ENCODE data around the gene TSKU.

TSKU gene

DNA sequence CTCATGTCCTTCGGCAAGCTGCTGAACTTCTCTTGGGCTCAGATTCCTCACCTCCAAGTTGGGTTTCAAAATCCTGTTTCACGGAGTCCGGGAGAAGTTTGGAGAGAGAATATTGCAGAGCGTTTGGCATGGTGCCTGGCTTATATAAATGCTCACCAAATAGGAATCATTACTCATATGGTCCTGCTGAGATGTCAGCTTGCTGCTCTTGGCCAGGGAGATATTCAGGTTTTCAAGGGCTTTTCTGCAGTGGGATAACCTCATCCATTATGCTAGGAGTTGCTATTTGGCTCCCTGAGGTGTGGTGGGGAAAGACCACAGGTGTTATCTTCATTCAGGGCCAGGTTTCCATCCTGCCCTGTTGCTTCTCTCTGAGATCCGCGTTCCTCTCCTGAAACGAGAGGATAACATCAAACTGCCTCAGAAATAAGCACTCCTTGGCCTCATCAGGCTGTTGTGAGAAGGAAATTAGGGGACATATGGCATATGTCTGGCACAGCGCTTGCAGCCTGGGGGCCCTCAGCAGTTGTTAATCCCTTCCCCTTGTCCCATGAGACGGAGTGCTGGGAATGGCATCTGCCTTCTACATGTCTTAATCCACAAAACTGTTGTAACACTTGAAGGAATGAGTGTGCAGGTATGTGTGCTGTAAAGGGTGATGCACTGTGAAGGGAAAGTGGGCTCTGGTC is 47.6 kb downstream of the TSKU start:
- Mint-ChIP-seq H3K4me1 (no peaks in the 10 kb centered on the region), H3K27ac (no peak overlapping the region), H3K36me3 (ENCODE audit: low read depth) (no peaks in the 10 kb centered on the region), H3K9me3 (peaks cover 11% of the 10 kb centered on the region), H3K4me3 (no peak overlapping the region), H3K27me3 (ENCODE audit: low read depth, poor library complexity) (peaks cover 6% of the 10 kb centered on the region)
- TF ChIP-seq, protein P1, sequence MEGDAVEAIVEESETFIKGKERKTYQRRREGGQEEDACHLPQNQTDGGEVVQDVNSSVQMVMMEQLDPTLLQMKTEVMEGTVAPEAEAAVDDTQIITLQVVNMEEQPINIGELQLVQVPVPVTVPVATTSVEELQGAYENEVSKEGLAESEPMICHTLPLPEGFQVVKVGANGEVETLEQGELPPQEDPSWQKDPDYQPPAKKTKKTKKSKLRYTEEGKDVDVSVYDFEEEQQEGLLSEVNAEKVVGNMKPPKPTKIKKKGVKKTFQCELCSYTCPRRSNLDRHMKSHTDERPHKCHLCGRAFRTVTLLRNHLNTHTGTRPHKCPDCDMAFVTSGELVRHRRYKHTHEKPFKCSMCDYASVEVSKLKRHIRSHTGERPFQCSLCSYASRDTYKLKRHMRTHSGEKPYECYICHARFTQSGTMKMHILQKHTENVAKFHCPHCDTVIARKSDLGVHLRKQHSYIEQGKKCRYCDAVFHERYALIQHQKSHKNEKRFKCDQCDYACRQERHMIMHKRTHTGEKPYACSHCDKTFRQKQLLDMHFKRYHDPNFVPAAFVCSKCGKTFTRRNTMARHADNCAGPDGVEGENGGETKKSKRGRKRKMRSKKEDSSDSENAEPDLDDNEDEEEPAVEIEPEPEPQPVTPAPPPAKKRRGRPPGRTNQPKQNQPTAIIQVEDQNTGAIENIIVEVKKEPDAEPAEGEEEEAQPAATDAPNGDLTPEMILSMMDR (IDR thresholded peaks at IDR 0.05): no peak
- DNase-seq: no peak

DNA sequence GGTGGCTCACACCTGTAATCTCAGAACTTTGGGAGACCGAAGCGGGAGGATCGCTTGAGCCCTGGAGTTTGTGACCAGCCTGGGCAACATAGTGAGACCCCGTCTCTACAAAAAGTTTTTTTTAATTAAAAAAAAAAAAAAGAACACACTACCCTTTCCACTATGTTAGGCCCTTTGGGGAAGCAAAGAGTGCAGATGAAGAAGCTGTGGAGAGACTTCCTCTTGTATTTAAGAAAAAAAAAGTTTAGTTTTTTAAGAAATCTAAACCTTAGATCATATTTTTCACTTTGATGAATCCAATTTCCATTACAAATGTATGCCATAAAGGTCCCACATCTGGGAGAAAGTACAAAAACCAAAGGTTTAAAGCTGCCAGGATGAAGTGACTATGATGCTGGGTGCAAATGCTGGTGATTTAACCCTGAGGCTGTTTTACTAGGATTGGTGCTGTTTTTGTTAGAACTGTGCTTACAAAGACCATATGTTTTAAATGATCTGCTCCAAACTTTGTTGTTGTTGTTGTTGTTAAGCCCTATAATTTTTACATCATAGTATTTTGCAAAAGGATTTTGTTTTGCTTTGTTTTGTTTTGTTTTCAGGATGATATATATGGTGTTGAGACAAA is 48.6 kb downstream of the TSKU start:
- Mint-ChIP-seq H3K4me3 (no peak overlapping the region), H3K4me1 (no peaks in the 10 kb centered on the region)
- DNase-seq: no peak

DNA sequence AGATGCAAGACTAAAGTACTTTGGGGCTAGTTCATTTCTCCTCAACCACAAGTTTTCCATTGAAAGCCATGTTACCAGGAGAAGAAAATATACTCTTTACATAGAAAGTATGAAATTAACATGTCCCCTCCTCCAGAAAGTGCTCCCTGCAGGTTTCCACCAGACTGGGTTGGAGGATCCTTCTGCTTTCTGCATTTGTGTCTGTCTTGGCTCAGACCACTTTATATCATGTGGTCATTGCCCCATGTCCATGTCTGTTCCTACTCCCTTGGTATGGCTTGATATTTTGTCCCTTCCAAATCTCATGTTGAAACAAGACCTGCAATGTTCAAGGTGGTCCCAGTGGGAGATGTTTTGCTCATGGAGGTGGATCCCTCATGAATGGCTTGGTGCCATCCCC is 49.2 kb downstream of the TSKU start:
- Mint-ChIP-seq H3K4me3 (no peak overlapping the region), H3K9me3 (peaks cover 7% of the 10 kb centered on the region), H3K27ac (no peak overlapping the region), H3K27me3 (ENCODE audit: low read depth, poor library complexity) (peaks cover 6% of the 10 kb centered on the region), H3K36me3 (ENCODE audit: low read depth) (no peaks in the 10 kb centered on the region), H3K4me1 (no peaks in the 10 kb centered on the region)
- DNase-seq: no peak
- TF ChIP-seq, protein P1 (IDR thresholded peaks at IDR 0.05): no peak

More for the DNA sequence above, 48.6 kb downstream of the TSKU start:
- H3K27ac Mint-ChIP-seq: no peak overlapping the region
- peaks cover 7% of the 10 kb centered on the region for H3K9me3 Mint-ChIP-seq
- no peaks in the 10 kb centered on the region for H3K36me3 Mint-ChIP-seq (ENCODE audit: low read depth)
- H3K27me3 Mint-ChIP-seq (ENCODE audit: low read depth, poor library complexity): peaks cover 6% of the 10 kb centered on the region
- TF ChIP-seq, protein P1 (IDR thresholded peaks at IDR 0.05): no peak

DNA sequence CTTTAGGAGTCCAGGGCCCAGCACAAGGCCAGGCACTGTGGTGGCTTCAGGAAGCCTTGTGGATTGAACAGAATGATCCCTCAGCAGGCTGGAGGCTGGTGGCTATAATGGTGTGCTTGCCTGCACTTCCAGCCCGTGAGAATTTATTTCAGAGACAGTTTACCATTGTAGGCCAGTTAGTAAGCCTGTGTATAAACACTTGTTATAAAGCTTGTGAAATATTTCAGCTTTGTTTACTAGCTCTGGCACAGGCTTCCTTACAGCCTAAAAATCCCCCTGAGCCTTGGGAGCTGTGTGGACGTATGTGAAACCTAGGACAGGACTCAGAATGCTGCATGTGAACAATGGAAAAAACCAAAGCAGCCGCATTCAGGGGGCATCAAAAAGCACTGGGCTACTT is 51.0 kb downstream of the TSKU start:
- Mint-ChIP-seq H3K4me3 (no peak overlapping the region), H3K36me3 (ENCODE audit: low read depth) (no peaks in the 10 kb centered on the region), H3K27me3 (ENCODE audit: low read depth, poor library complexity) (peaks cover 12% of the 10 kb centered on the region), H3K4me1 (peaks cover 8% of the 10 kb centered on the region), H3K9me3 (no peaks in the 10 kb centered on the region), H3K27ac (no peak overlapping the region)
- TF ChIP-seq, protein P1 (IDR thresholded peaks at IDR 0.05): no peak
- DNase-seq: no peak

DNA sequence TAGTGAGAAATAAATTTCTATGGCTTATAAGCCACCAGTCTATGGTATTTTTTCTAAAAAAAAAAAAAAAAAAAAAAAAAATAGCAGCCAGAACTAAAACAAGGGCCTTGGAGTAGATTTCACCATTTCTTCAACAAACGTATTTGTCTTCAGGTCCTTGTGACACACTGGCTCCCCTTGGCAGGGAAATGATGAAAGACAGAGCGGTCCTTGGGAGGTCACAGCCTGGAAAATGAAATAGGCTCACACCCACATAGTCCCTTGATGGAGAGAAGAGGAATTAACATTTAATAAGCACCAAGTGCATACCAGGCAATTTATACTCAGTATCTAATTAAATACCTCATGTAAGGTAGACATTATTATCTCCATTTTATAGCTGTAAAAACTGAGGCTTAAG is 51.9 kb downstream of the TSKU start:
- TF ChIP-seq, protein P1 (IDR thresholded peaks at IDR 0.05): no peak
- Mint-ChIP-seq H3K4me3 (no peak overlapping the region), H3K27me3 (ENCODE audit: low read depth, poor library complexity) (peaks cover 9% of the 10 kb centered on the region), H3K4me1 (peaks cover 17% of the 10 kb centered on the region), H3K27ac (no peak overlapping the region), H3K9me3 (no peaks in the 10 kb centered on the region), H3K36me3 (ENCODE audit: low read depth) (no peaks in the 10 kb centered on the region)
- no peak for DNase-seq

All from nephron progenitor cell (in vitro differentiated cells).